Left lobe of liver (tissue), 2 donors: Measurements from ENCODE around the gene FEM1C. TPM values are rescaled to one million over a fixed set of nuclear protein-coding genes. Genes with fewer than 3 reads are reported as not detected.
A peak's percentile ranks its signal among the peaks of the same experiment; 100 is the strongest.

ENCODE experiments used
- ATAC-seq: fragments of 200-7000 bp; cut with Tn5 transposase; one replicate; pipeline ENCODE4 v1.9.1; 2020; ENCODE audit warnings: mild to moderate bottlenecking, moderate library complexity
- DNase-seq: peaks from one replicate; pipeline ENCODE4 v3.0.0-alpha.2; 2020; ENCODE audit warnings: low spot score
- total RNA-seq: library from RNA; stranded (reverse); gene quantifications from one replicate; pipeline ENCODE4 v1.2.1, GENCODE V29; 2021
- donor health status: DM: no; HTN: no; CAD: no; lungs with moderate emphysema.
- donor health status: DM: no; HTN: yes; CAD: no.

The FEM1C gene
- total RNA-seq, 1 donor from 2014 or later = 7.6 TPM

GRCh38 chr5:115522832-115523403 is 21.7 kb downstream of the FEM1C start:
- DNase-seq (no peak), ATAC-seq (no peak)

- ATAC-seq = no peak
- no peak for DNase-seq
Observed at GRCh38 chr5:115520191-115520590, 24.4 kb downstream of the FEM1C start.

- DNase-seq (no peak), ATAC-seq (no peak)
Observed at GRCh38 chr5:115516372-115516771, 28.2 kb downstream of the FEM1C start.

- ATAC-seq (no peak), DNase-seq (no peak)
Observed at GRCh38 chr5:115514220-115514619, 30.4 kb downstream of the FEM1C start.

GRCh38 chr5:115511632-115512031 is 32.9 kb downstream of the FEM1C start:
- DNase-seq (no peak), ATAC-seq (no peak)

GRCh38 chr5:115510145-115510645 is 34.4 kb downstream of the FEM1C start:
- ATAC-seq (no peak), DNase-seq (no peak)

GRCh38 chr5:115509547-115509946 is 35.0 kb downstream of the FEM1C start:
- DNase-seq (no peak), ATAC-seq (no peak)

GRCh38 chr5:115507681-115508080 is 36.9 kb downstream of the FEM1C start:
- ATAC-seq (no peak), DNase-seq (no peak)

- ATAC-seq (no peak), DNase-seq (no peak)
Observed at GRCh38 chr5:115503420-115503819, 41.2 kb downstream of the FEM1C start.

- no peak for DNase-seq
Observed at GRCh38 chr5:115501464-115502210, 42.9 kb downstream of the FEM1C start.

GRCh38 chr5:115500225-115500624 is 44.4 kb downstream of the FEM1C start:
- no peak for DNase-seq
- no peak for ATAC-seq

More at GRCh38 chr5:115501464-115502210, 42.9 kb downstream of the FEM1C start:
- ATAC-seq = no peak

- no peak for ATAC-seq
Observed at GRCh38 chr5:115496936-115497576, 47.5 kb downstream of the FEM1C start.

GRCh38 chr5:115494570-115495289 is 49.8 kb downstream of the FEM1C start:
- no peak for ATAC-seq

More at GRCh38 chr5:115496936-115497576, 47.5 kb downstream of the FEM1C start:
- no peak for DNase-seq

GRCh38 chr5:115490596-115490995 is 54.0 kb downstream of the FEM1C start:
- ATAC-seq = no peak

More at GRCh38 chr5:115494570-115495289, 49.8 kb downstream of the FEM1C start:
- DNase-seq = no peak

GRCh38 chr5:115489733-115490132 is 54.8 kb downstream of the FEM1C start:
- no peak for ATAC-seq
- DNase-seq = no peak

More at GRCh38 chr5:115490596-115490995, 54.0 kb downstream of the FEM1C start:
- no peak for DNase-seq

- DNase-seq = no peak
- ATAC-seq = no peak
Observed at GRCh38 chr5:115487756-115488155, 56.8 kb downstream of the FEM1C start.

GRCh38 chr5:115487168-115487567 is 57.4 kb downstream of the FEM1C start:
- DNase-seq (no peak), ATAC-seq (no peak)

- no peak for DNase-seq
Observed at GRCh38 chr5:115486728-115487127, 57.8 kb downstream of the FEM1C start.

GRCh38 chr5:115484368-115484767 is 60.2 kb downstream of the FEM1C start:
- ATAC-seq (peak; percentile 19), DNase-seq (no peak)

More at GRCh38 chr5:115486728-115487127, 57.8 kb downstream of the FEM1C start:
- ATAC-seq = no peak

- no peak for ATAC-seq
- DNase-seq = no peak
Observed at GRCh38 chr5:115480900-115481299, 63.7 kb downstream of the FEM1C start.

GRCh38 chr5:115480271-115480670 is 64.3 kb downstream of the FEM1C start:
- ATAC-seq (no peak), DNase-seq (no peak)
